Central memory CD4-positive, alpha-beta T cell (primary cell): ENCODE measurements around the gene PHLDB2.

ENCODE experiments used
- DNase-seq: peaks from one replicate; pipeline ENCODE4 v3.0.0; 2022

The PHLDB2 gene

DNA sequence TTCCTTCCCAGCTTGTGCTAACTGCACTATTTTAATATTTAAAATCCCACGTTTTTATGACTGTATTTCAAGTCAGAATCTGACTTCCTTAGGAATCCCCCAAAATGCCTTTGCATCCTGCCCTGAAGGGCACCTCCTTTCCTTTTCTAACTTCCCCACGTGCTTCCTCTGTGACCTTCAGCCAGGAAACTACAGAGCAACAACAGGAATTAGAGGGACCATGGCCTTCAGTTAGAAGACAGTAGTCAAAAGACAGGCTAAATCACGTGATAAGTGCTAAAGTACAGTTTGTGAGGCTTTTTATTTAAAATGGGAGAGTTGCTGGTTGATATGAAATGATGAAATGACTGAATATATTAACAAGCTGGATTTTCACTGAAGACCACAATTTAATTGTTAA is 108.0 kb downstream of the PHLDB2 start:
- no peak for DNase-seq

DNA sequence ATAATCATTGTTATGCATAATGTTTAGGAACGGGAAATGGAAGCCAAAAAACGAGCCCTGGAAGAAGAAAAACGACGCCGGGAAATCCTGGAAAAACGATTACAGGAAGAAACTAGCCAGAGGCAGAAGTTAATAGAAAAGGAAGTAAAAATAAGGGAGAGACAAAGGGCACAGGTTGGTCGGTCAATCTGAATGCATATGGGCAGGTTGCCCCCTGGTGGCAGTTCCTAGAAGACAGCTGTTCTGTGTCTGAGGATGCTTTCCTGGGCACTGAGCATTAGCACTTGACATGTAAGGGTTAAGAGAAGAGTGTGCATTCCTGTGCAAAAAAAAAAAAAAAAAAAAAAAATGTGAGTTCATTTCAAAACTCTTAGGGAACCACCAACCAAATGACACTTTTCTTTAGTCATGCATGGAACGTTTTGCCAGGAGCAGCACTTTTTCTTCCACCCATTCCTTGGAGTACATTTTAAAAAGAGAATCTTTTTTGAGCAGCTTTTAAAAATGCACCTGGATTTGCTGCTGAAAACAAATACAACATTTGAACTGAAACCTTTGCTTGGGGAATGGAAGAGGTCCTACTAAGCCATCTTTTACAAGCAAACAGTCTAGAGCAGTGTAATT is 108.7 kb downstream of the PHLDB2 start:
- DNase-seq: peak; percentile 66

- no peak for DNase-seq
Measured at GRCh38 chr3:111968319-111969054, 109.4 kb downstream of the PHLDB2 start.

- no peak for DNase-seq
Measured at GRCh38 chr3:111970376-111970775, 111.3 kb downstream of the PHLDB2 start.

GRCh38 chr3:111971533-111972130 is 112.6 kb downstream of the PHLDB2 start:
- DNase-seq: no peak

DNA sequence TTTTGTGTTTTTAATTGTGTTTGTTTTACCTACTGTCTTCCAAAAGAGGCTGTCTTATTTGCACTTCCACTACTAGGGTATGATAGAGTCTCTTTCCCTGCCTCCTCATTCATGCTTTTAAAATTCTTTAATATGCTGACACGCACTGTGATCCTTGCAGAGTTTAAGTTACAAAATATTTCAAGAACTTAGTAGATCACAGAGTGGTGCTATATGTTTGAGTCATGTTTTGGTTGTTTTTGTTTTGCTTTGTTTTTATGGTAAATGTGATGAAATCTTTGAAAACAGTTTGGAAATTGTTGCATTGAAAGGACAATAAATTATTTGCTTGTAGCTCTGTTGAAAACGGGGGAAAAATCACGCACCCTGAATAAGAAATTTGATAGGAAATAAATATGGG is 113.8 kb downstream of the PHLDB2 start:
- no peak for DNase-seq

DNA sequence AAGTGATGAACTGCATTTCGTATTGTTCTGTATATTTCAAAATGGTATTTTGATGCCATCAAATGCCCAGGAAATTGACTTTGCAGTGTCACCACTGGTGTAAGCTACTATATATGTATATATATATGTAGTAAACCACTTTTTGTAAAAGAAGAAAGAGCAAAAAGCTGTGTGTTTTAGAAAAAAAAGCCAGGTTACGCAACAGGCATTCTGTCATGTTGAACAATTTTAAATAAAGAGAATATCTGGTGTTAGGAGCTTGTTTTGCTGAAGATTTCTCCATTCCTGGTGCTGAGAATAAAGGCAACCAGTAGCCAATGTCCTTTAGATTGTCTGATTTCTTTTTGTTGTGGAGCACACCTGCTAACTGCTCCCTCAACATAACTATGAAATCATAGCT is 116.1 kb downstream of the PHLDB2 start:
- no peak for DNase-seq

- no peak for DNase-seq
Measured at GRCh38 chr3:111976254-111976653, 117.2 kb downstream of the PHLDB2 start.

DNA sequence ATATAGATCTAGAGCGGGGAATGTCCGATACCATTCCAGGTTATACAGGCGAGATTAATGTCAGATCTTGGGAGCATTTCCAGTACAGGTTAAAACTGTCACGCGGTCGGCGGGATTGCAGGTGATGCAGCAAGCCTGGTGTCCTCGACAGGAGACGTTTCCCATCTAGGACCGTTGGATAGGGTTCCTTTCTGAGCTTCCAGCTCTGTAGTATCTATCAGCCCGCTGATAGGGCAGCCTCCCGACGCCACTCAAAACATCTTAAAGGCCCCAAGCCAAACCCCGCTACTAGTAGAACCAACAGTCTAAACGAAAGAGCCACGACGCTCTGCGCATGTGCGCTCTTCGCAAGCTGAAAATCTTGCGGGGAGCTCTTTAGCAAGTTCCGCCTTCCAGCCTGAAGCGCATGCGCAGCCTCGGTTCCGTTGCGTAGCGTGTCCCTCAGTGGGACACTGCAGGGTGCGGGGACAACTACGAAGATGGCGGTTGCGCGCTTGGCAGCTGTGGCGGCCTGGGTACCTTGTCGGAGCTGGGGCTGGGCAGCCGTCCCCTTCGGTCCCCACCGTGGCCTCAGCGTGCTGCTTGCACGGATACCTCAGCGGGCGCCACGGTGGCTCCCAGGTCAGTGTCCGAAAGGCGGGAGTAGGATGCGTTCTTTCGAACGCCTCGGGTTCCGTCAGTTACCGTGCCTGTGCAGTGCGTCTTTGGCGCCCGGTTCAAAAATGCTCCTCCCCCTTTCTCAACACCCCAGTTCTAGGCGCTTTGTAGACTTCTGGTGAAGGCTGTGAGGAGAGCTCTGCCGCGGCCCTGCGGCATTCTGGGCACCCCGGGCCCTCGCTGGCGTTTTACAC is 119.7 kb downstream of the PHLDB2 start, which contains the start of gene ABHD10:
ABHD10 (plus strand) TSS at position 444 of the 851 bp plus-strand sequence; CDS start at position 480, 36 bp downstream.
- DNase-seq: peak; percentile 93

GRCh38 chr3:111979434-111980038 is 120.5 kb downstream of the PHLDB2 start:
- peak; percentile 9 for DNase-seq

DNA sequence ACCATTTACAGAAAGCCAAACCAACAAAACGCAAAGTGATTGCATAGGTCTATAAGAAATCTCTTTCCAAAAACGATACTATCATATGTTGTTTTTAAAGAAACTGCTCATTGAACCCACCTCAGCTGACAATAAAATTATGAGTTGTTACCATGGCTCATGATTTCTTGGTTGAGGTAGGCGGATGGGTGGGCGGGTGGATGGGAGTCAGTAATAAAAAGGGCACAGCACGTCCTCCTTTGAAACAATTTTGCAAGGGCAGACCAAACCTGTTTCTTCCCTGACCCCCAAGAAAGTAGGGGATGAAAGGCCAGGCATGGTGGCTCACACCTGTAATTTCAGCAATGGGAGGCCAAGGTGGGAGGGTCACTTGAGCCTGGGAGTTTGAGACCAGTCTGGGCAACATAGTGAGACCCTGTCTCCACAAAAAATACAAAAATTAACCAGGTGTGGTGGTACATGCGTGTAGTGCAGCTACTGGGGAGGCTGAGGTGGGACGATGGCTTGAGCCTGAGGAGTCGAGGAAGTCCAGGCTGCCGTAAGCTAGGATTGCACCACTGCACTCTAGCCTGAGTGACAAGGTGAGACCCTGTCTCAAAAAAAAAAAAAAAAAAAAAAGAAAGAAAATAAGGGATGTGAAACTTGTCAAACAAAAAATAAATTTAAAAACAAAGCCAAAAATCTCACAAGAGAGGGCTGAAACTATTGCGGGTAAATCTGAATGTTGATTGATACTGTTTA is 121.8 kb downstream of the PHLDB2 start:
- DNase-seq: no peak

DNA sequence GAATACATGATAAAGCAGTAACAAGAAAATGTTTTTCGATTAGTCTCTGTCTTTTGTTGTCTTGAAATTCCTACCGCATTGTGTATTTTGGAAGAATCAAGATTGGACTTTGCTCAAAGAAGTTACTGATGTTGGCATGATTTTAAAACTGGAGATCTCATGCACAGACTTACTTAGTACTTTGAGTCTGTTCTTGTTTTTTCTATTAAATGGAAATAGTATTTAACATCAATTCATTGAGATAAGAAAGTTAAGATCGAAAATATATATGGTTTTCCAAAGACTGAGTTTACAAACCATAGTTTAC is 122.3 kb downstream of the PHLDB2 start:
- DNase-seq: no peak

- no peak for DNase-seq
Measured at GRCh38 chr3:111984636-111985298, 125.7 kb downstream of the PHLDB2 start.

GRCh38 chr3:111986800-111987199 is 127.7 kb downstream of the PHLDB2 start:
- no peak for DNase-seq

- peak; percentile 22 for DNase-seq
Measured at GRCh38 chr3:111989061-111989678, 130.1 kb downstream of the PHLDB2 start.

GRCh38 chr3:111993038-111993437 is 134.0 kb downstream of the PHLDB2 start:
- DNase-seq: no peak

DNA sequence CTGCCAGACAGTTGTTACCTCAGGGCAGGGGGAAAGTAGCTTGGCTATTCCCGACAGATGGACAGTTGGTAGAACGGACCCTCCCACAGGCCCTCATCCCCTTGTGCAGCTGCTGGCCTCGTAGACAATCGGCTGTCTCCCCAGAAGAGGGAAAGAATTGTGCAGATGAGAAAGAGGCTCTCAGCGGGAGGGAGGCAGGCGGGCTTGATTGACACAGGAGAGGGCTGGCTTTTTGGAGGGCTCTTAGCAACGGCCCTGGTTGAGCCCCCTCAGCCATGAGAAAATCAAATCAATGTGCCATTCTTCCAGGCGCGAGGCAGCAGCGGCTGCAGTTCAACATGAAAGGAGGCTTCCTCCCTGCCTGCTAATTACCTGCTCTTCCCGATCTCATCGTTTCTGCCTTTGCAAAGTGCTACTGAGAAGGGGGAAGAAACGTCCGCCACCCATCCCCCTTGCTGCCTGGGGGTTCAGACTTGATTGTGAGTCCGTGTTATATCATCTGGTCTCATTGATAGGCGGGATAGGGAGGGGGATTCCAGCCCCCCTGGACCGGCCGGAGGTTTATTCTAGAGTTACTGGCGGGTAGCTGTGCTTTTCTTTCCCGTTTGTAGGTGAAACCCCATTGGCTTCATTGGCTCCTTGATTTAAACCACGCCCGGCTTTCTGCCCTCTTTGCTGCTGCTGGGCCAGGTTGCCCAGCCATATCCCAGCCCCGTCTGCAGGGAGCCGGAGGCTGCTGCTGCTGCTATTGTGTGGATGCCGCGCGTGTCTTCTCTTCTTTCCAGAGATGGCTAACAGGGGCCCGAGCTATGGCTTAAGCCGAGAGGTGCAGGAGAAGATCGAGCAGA is 139.8 kb downstream of the PHLDB2 start, which contains the start of gene TAGLN3:
TAGLN3 (plus strand) TSS at position 287 of the 848 bp plus-strand sequence; CDS start at position 788, 501 bp downstream.
- DNase-seq: no peak

DNA sequence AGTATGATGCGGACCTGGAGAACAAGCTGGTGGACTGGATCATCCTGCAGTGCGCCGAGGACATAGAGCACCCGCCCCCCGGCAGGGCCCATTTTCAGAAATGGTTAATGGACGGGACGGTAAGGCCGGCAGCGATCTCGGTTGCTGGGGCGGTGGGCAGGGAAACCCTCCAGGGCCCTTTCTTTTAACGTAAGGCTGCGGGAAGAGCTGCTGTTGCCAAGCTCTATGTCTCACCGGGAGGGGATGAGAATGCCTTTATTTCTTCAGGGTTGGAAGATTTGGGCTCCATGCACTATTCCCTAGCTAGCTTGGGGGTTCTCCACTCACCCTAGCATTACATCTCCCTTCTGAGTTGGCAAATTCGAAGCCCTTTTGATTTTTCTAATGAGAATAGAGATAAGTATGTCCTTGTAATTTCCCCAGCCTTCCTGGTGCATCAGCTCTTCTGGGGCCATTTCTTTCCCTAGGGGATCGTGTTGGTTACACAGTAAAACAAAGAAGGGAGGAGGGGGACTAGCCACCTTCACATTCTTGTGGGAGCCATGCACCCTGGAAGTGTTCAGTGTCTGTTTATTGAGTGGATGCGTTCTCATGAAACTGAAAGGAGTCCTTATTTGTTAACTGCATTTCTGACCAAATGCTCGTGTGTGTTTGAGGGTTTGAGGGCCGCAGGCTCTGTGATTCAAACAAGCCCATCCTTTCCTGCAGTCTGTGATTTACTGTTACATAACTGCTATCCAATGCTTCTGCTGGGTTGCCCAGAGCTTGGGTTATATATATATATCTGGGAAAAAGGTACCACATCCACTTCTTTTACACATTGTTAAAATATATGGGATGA is 140.6 kb downstream of the PHLDB2 start:
- no peak for DNase-seq

GRCh38 chr3:112000367-112000771 is 141.3 kb downstream of the PHLDB2 start:
- DNase-seq: no peak
